ENCODE data around the gene BMP2K.

The BMP2K gene

GRCh38 chr4:78776729-78777575 lies 802 bp downstream of the BMP2K start:
- TF ChIP-seq, protein P1, sequence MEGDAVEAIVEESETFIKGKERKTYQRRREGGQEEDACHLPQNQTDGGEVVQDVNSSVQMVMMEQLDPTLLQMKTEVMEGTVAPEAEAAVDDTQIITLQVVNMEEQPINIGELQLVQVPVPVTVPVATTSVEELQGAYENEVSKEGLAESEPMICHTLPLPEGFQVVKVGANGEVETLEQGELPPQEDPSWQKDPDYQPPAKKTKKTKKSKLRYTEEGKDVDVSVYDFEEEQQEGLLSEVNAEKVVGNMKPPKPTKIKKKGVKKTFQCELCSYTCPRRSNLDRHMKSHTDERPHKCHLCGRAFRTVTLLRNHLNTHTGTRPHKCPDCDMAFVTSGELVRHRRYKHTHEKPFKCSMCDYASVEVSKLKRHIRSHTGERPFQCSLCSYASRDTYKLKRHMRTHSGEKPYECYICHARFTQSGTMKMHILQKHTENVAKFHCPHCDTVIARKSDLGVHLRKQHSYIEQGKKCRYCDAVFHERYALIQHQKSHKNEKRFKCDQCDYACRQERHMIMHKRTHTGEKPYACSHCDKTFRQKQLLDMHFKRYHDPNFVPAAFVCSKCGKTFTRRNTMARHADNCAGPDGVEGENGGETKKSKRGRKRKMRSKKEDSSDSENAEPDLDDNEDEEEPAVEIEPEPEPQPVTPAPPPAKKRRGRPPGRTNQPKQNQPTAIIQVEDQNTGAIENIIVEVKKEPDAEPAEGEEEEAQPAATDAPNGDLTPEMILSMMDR (IDR thresholded peaks at IDR 0.05; ENCODE audit: low read depth, low read length) = no peak
- in situ Hi-C loops (cut with HindIII; ENCODE audit: low sequenced_read_pairs) = no loop called here
- DNase-seq (ENCODE audit: low read depth, low spot score) = peak; percentile 47
- H3K4me3 ChIP-seq (ENCODE audit: low read depth, low read length) = peak overlapping the region; percentile 82

- in situ Hi-C loops (cut with HindIII; ENCODE audit: low sequenced_read_pairs) = no loop called here
- peak overlapping the region; percentile 82 for H3K4me3 ChIP-seq (ENCODE audit: low read depth, low read length)
- no peak for DNase-seq (ENCODE audit: low read depth, low spot score)
- TF ChIP-seq, protein P1 (IDR thresholded peaks at IDR 0.05; ENCODE audit: low read depth, low read length) = no peak
Observed at GRCh38 chr4:78777576-78777940, 1.4 kb downstream of the BMP2K start.

GRCh38 chr4:78778530-78778929 lies 2.4 kb downstream of the BMP2K start:
- no peak overlapping the region for H3K4me3 ChIP-seq (ENCODE audit: low read depth, low read length)
- TF ChIP-seq, protein P1 (IDR thresholded peaks at IDR 0.05; ENCODE audit: low read depth, low read length) = no peak
- in situ Hi-C loops (cut with HindIII; ENCODE audit: low sequenced_read_pairs) = no loop called here
- no peak for DNase-seq (ENCODE audit: low read depth, low spot score)

- DNase-seq (ENCODE audit: low read depth, low spot score) = no peak
- in situ Hi-C loops (cut with HindIII; ENCODE audit: low sequenced_read_pairs) = no loop called here
- H3K4me3 ChIP-seq (ENCODE audit: low read depth, low read length) = no peak overlapping the region
- TF ChIP-seq, protein P1 (IDR thresholded peaks at IDR 0.05; ENCODE audit: low read depth, low read length) = no peak
Observed at GRCh38 chr4:78779280-78779679, 3.1 kb downstream of the BMP2K start.

DNA sequence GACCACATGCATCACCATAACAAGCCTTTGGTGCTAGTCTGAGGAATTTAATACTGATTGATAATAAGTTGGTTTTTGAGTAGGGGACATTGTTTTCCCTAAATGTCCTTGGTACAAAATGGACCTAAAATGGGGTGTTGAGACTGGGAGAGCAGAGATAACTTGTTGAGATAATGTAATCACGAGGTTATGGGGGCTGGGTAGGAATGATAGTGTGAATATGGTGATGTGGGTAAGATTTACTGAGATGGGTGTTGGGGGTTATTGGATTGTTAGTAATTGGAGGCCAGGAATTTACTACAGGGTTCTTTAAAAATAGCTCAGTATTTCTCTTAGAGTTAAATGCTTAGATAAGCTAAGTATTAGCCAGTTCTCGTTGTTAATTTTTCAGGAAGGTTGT lies 3.9 kb downstream of the BMP2K start:
- no peak for DNase-seq (ENCODE audit: low read depth, low spot score)
- TF ChIP-seq, protein P1 (IDR thresholded peaks at IDR 0.05; ENCODE audit: low read depth, low read length) = no peak
- H3K4me3 ChIP-seq (ENCODE audit: low read depth, low read length) = no peak overlapping the region
- in situ Hi-C loops (cut with HindIII; ENCODE audit: low sequenced_read_pairs) = no loop called here

DNA sequence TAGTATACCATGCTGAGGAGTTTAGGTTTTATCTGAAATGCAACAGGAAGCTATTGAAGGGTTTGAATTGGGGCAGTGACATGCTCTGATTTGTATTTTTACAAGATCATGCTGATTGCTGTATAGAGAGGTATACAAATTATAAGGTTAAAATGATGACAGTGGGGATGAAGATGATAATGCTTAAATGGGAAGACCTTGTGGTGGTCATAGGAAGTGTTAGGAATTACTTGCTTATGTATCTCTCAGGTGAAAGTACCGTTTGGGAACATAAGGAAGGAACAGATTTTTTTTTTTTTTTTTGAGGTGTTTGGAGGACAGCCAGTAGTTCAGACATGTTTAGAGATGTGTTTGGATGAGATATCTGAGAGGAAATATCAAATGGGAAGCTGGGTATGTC lies 5.0 kb downstream of the BMP2K start:
- no peak overlapping the region for H3K4me3 ChIP-seq (ENCODE audit: low read depth, low read length)
- no peak for DNase-seq (ENCODE audit: low read depth, low spot score)
- TF ChIP-seq, protein P1 (IDR thresholded peaks at IDR 0.05; ENCODE audit: low read depth, low read length) = no peak
- in situ Hi-C loops (cut with HindIII; ENCODE audit: low sequenced_read_pairs) = no loop called here

Measured in astrocyte of the spinal cord (primary cell).